Rectal smooth muscle tissue (tissue), 1 donor: ENCODE data around the gene PANX1.

ENCODE experiments used
- H3K27ac ChIP-seq: one replicate; pipeline ENCODE4 v1.7.0; 2013; ENCODE audit warnings: low read depth, low read length, inconsistent platforms
- H3K27me3 ChIP-seq: one replicate; pipeline ENCODE4 v1.7.0; 2013; ENCODE audit warnings: low read length; ENCODE audit not compliant: control insufficient read depth, insufficient read depth
- H3K36me3 ChIP-seq: one replicate; pipeline ENCODE4 v1.7.0; 2013; ENCODE audit warnings: low read length; ENCODE audit not compliant: control insufficient read depth, insufficient read depth
- H3K4me1 ChIP-seq: one replicate; pipeline ENCODE4 v1.7.0; 2013; ENCODE audit warnings: low read length; ENCODE audit not compliant: control insufficient read depth, insufficient read depth
- H3K4me3 ChIP-seq: one replicate; pipeline ENCODE4 v1.7.0; 2013; ENCODE audit warnings: low read length
- H3K9ac ChIP-seq: one replicate; pipeline ENCODE4 v1.7.0; 2013; ENCODE audit warnings: low read length

PANX1 gene

DNA sequence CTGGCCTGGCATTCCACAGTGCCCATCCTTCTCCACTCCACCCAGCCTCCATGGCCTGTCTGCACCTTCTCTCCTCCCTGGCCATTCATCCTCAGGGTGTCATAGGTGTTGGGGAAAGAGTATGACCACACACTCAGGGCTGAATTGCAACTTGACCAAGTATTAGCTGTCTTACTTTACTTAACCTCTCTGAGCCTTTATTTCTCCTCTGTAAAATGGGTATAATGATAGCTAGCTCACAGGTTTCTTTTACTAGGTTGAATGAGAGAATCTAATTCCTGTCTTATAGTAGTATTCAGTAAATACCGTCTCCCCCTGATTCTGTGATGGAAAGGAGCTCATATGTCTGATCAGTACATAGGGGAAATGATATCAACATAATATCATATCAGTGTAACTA, 16.0 kb downstream of the PANX1 start:
- H3K9ac ChIP-seq, result no peak overlapping the region
- H3K36me3 ChIP-seq, result no peaks in the 10 kb centered on the region
- no peaks in the 10 kb centered on the region for H3K27me3 ChIP-seq
- peaks cover 3% of the 10 kb centered on the region for H3K4me1 ChIP-seq
- H3K27ac ChIP-seq, result no peak overlapping the region
- no peak overlapping the region for H3K4me3 ChIP-seq

DNA sequence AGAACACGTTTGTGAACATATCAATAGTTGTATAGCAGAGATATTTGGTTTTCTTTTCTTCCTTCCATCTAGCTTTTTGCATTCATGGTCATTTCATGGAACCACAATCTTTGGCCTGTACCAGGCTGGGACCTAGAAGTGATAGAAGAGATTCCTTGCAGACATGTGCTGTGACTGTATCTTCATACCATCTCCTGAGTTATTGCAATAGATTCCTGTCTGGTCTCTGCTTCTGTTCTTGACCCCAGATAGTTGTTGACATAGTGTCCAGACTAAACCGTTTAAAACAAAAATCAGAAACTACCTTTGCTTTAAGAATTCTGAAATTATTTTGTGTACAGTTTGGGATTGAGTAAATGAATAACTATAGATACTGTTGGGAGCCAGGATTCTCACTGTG, 16.8 kb downstream of the PANX1 start:
- Histone ChIP-seq H3K4me3 (no peak overlapping the region), H3K36me3 (no peaks in the 10 kb centered on the region), H3K27ac (no peak overlapping the region), H3K27me3 (no peaks in the 10 kb centered on the region), H3K4me1 (peaks cover 3% of the 10 kb centered on the region), H3K9ac (no peak overlapping the region)

GRCh38 chr11:94145916-94146315, 17.3 kb downstream of the PANX1 start:
- Histone ChIP-seq H3K4me3 (no peak overlapping the region), H3K27ac (no peak overlapping the region), H3K4me1 (peaks cover 3% of the 10 kb centered on the region), H3K9ac (no peak overlapping the region), H3K36me3 (no peaks in the 10 kb centered on the region), H3K27me3 (no peaks in the 10 kb centered on the region)

GRCh38 chr11:94147433-94147845, 18.8 kb downstream of the PANX1 start:
- Histone ChIP-seq H3K9ac (no peak overlapping the region), H3K27ac (no peak overlapping the region), H3K27me3 (no peaks in the 10 kb centered on the region), H3K4me1 (peaks cover 6% of the 10 kb centered on the region), H3K4me3 (no peak overlapping the region), H3K36me3 (no peaks in the 10 kb centered on the region)

- Histone ChIP-seq H3K4me1 (peaks cover 6% of the 10 kb centered on the region), H3K36me3 (no peaks in the 10 kb centered on the region), H3K9ac (no peak overlapping the region), H3K27me3 (no peaks in the 10 kb centered on the region), H3K4me3 (no peak overlapping the region), H3K27ac (no peak overlapping the region)
These were observed 19.5 kb downstream of the PANX1 start for GRCh38 chr11:94148189-94148588.

- no peak overlapping the region for H3K4me3 ChIP-seq
- H3K36me3 ChIP-seq, result peaks cover 3% of the 10 kb centered on the region
- no peaks in the 10 kb centered on the region for H3K27me3 ChIP-seq
- peaks cover 6% of the 10 kb centered on the region for H3K4me1 ChIP-seq
- no peak overlapping the region for H3K9ac ChIP-seq
- no peak overlapping the region for H3K27ac ChIP-seq
These were observed 20.9 kb downstream of the PANX1 start for GRCh38 chr11:94149431-94150017.

- Histone ChIP-seq H3K9ac (no peak overlapping the region), H3K27me3 (no peaks in the 10 kb centered on the region), H3K36me3 (peaks cover 3% of the 10 kb centered on the region), H3K4me1 (peaks cover 6% of the 10 kb centered on the region), H3K4me3 (no peak overlapping the region), H3K27ac (no peak overlapping the region)
These were observed 21.4 kb downstream of the PANX1 start for GRCh38 chr11:94150056-94150455.

GRCh38 chr11:94150704-94151685, 22.4 kb downstream of the PANX1 start:
- Histone ChIP-seq H3K9ac (no peak overlapping the region), H3K4me3 (no peak overlapping the region), H3K27ac (no peak overlapping the region), H3K27me3 (no peaks in the 10 kb centered on the region), H3K36me3 (peaks cover 3% of the 10 kb centered on the region), H3K4me1 (peaks cover 6% of the 10 kb centered on the region)

DNA sequence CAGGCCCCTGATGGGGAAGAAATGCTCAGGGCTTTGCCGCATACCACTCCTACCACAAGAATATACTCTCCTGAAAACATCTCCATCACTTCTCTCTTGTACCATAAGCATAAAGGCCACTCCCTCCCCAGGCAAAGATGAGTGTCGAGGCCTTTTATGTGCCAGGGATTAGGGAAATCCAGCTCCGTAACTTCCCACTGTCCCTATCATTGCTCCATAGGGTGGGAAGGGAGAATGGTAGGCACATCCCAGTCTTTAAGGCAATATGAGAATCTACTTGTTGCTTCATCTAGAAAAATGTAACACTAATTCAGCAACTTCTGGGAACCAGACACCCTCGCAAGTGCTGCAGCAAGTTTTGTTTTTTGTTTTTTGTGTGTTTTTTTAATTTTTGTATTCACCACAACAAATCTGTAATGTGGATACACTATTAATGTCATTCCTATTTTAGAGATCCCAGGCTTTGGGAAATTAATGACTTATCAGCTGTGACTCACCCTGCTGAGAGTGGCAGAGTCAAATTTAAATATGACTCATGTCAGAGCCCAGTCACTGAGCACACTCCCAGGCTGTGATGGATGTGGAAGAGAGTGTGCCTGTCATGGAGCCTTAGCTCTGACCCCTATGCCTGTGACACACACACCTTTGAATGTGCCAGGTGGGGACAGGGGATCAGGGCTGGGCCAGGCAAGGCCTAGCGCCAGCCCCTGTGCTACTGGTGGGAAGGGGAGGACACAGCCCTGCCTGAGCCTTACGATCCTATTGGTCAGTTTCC, 23.4 kb downstream of the PANX1 start:
- Histone ChIP-seq H3K4me3 (no peak overlapping the region), H3K9ac (no peak overlapping the region), H3K27me3 (no peaks in the 10 kb centered on the region), H3K27ac (no peak overlapping the region), H3K36me3 (peaks cover 3% of the 10 kb centered on the region), H3K4me1 (peaks cover 3% of the 10 kb centered on the region)

DNA sequence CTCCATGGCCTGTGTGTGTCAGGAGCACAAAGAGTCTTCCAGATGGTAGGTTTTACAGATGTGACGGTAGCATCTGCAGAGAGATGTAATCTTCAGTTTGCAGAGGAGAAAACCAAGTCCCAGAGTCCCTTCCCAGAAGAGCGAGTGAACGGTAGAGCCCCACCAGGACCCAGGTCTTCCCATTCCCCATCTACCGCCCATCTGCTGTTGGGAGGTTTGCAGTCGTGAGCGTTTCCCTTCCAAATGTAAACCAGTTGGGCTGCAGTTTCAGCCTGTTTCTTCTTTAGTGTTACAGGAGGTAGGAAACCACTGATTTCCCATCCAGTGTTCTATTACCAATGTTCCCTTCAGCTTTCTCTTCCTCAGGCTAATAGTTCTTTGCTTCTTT, 24.0 kb downstream of the PANX1 start:
- H3K4me3 ChIP-seq, result no peak overlapping the region
- peaks cover 3% of the 10 kb centered on the region for H3K4me1 ChIP-seq
- H3K27me3 ChIP-seq, result no peaks in the 10 kb centered on the region
- H3K27ac ChIP-seq, result no peak overlapping the region
- H3K9ac ChIP-seq, result no peak overlapping the region
- H3K36me3 ChIP-seq, result peaks cover 3% of the 10 kb centered on the region

- Histone ChIP-seq H3K4me3 (no peak overlapping the region), H3K9ac (no peak overlapping the region), H3K36me3 (peaks cover 3% of the 10 kb centered on the region), H3K27me3 (no peaks in the 10 kb centered on the region), H3K27ac (no peak overlapping the region), H3K4me1 (peaks cover 3% of the 10 kb centered on the region)
These were observed 24.7 kb downstream of the PANX1 start for GRCh38 chr11:94153320-94153719.

- no peaks in the 10 kb centered on the region for H3K27me3 ChIP-seq
- H3K9ac ChIP-seq, result no peak overlapping the region
- no peak overlapping the region for H3K27ac ChIP-seq
- peaks cover 3% of the 10 kb centered on the region for H3K4me1 ChIP-seq
- H3K36me3 ChIP-seq, result peaks cover 3% of the 10 kb centered on the region
- no peak overlapping the region for H3K4me3 ChIP-seq
These were observed 25.6 kb downstream of the PANX1 start for GRCh38 chr11:94154095-94154856.
